GM18867 (cell line): ENCODE measurements around the gene CD7.

Experiments
- ATAC-seq: cut with Tn5 transposase; IDR thresholded peaks from one replicate; pipeline ENCODE4 v1.9.1; 2021; ENCODE audit warnings: mild to moderate bottlenecking, moderate library complexity; ENCODE audit not compliant: unreplicated experiment

CD7 gene

GRCh38 chr17:82266142-82266541 lies 51.3 kb downstream of the CD7 start:
- no peak for ATAC-seq
